Myocyte (in vitro differentiated cells): ENCODE results near the gene CAPN9. TPM values are rescaled to one million over a fixed set of nuclear protein-coding genes. Genes with fewer than 3 reads are reported as not detected.
"Not testable (repeated sequence)": the region's sequence is repeated elsewhere in the genome, so short reads cannot be mapped to it uniquely, and the experiment has no call there.

Source experiments
- DNase-seq: peaks from one replicate; pipeline ENCODE4 v3.0.0-alpha.2; 2012; ENCODE audit warnings: low read depth
- polyA plus RNA-seq: library from polyadenylated mRNA; unstranded; fragments of >200 nt; gene quantifications from one replicate; pipeline ENCODE4 v1.2.1, GENCODE V29; 2012; ENCODE audit warnings: missing spikeins
- total RNA-seq: library from RNA; depleted of rRNA; stranded (reverse); fragments of >200 nt; gene quantifications from 2 replicates; pipeline ENCODE4 v1.2.3, GENCODE V29; 2014

Gene CAPN9
- 0.05 TPM in 1 of 2 replicates, not detected in the other for total RNA-seq
- 0.24 TPM for polyA plus RNA-seq

DNA sequence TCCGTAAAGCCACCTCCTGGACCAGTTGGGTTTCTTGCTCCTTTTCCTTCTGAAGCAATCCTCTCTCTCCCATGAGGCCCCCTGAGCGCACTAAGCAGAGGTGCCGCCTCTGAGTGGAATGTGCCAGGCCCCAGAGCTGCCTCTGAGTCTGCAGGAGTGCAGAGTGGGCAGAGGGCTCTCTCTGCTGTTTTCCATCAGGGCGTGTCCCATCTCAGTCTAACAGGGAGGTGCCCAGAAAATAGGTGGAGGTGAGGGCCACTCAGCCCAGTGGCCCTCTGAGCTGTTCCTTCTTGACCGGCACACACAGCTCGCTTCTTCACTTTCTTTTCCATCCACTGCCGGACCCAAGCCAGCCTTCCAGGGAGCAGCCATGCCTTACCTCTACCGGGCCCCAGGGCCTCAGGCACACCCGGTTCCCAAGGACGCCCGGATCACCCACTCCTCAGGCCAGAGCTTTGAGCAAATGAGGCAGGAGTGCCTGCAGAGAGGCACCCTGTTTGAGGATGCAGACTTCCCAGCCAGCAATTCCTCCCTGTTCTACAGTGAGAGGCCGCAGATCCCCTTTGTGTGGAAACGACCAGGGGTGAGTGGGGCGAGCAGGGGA is at the start of gene CAPN9:
Gene CAPN9, plus strand, starts transcription at position 262 of the 604 bp plus-strand sequence. Its CDS starts 109 bp downstream, at position 371.
- no peak for DNase-seq

- no peak for DNase-seq
Measured at GRCh38 chr1:230698130-230698529, 49.1 kb upstream of the CAPN9 start.

DNA sequence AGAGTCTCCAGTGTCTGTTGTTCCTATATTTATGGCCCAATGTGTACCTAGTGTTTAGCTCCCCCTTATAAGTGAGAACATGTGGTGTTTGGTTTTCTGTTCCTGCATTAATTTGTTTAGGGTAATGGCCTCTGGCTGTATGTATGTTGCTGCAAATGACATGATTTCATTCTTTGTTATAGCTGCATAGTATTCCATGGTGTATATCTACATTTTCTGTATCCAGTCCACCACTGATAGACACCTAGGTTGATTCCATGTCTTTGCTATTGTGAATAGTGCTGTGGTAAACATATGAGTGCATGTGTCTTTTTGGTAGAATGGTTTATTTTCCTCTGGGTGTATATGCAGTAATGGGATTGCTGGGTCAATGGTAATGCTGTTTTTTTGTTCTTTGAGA is 48.2 kb upstream of the CAPN9 start:
- DNase-seq = not testable (repeated sequence)

- DNase-seq = no peak
Measured at GRCh38 chr1:230699716-230700115, 47.5 kb upstream of the CAPN9 start.

DNA sequence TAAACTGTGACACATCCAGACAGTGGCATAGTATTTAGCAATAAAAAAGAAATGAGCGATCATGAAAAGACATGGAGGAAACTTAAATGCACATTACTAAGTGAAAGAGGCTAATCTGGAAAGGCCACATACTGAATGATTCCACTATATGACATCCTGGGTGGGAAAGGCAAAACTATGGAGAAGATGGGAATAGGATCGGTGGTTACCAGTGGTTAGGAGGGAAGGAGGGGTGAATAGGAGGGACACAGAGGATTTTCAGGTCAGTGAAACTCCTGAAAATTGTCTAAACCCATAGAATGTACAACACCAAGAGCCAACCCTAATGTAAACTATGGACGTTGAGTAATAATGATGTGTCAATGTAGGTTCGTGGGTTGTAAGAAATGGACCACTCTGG is 47.1 kb upstream of the CAPN9 start:
- DNase-seq = no peak

DNA sequence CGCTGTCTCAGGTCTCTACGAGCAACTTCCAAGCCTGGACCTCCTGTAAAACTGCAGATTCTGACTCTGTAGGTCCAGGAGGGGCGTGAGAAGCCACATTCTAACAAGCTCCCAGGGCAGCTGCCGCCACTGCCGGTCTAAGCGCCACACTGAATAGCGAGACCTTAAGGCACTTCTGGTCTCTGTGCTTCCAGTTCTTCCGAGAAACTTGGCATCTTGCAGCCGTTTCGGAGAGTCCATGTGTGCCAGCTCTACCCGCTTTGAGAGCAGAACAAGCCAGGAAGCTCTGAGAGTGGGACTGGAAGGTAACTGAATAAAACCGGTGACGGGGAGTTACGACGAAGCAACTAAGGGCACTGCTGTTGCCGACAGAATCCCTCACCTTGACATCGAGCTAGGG is 45.8 kb upstream of the CAPN9 start:
- peak; percentile 20 for DNase-seq

DNA sequence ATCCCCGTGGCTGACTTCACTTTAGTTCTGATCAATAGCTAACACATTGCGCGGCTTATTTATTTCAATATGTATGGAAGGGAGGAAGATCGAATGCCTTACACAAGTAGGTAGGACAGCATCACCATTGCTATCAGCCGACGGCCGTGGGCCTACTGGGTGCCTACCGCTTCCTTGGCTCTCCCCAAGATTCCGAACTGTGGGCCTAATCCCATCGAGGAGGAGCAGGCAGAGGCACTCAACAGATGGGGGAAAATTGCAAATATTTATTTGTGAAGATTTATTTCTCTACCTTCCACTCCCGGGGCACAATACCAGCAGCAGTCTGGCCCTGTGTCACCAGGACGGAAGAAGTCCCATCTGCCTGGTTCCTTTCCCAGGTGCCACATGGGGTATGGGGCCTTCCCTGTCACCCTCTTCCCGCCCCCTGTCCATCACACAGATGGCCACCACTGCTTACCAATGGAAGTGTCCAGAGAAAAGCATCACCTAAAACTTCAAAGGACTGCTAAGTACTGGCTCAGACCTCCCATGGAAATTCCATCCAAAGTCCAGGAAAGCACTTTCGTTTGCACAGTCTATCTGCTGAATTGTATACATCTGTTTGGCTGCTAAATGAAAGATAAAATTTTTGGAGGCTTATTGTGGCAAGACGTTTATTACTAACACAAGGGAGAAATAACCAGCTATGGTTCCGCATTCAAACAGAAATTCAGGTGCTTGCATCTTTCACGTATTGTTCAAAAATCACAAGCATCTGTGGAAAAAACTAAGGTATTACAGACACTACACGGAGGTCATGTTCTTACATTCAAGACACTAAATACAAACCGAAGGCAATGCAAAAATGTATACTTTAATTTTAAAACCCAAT is 45.1 kb upstream of the CAPN9 start:
- no peak for DNase-seq

DNA sequence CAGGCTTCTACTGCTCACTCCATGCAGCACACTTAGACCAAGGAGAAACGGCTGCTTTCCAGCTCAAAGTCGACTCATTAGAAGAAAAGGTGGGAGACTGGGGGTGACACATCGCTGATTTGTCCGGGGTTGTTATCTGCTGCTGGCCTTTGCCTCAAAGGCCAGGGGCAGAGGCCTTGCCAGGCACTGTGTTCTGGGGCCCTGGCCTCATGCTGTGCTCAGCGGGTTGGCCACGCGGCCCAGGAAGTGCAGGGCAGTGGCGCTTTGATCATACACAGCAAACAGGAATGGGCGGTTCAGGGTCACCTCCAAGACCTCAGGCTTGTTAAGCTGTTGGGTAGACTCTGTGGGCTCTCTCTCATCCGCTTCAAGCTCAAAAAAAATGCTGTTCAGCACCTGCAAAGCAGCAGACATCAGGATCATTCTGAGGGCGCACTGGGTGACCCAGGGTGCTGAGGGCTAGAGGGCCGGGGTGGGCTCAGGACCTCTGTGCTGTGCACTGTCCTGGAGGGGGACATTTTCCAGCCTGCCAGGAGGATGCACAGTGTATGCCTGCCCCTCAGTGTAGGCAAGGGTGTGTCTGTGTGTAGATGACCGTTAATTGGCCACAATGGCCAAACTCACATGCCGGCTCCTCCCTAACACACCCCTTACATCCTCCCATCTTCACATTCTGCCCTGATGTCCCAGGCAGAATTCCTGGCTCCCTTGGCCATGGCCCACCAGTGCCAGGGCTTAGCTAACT is 44.1 kb upstream of the CAPN9 start:
- no peak for DNase-seq

- DNase-seq = no peak
Measured at GRCh38 chr1:230703679-230704385, 43.4 kb upstream of the CAPN9 start.

- DNase-seq = no peak
Measured at GRCh38 chr1:230704830-230705229, 42.4 kb upstream of the CAPN9 start.

GRCh38 chr1:230705289-230706019 is 41.7 kb upstream of the CAPN9 start:
- no peak for DNase-seq

DNA sequence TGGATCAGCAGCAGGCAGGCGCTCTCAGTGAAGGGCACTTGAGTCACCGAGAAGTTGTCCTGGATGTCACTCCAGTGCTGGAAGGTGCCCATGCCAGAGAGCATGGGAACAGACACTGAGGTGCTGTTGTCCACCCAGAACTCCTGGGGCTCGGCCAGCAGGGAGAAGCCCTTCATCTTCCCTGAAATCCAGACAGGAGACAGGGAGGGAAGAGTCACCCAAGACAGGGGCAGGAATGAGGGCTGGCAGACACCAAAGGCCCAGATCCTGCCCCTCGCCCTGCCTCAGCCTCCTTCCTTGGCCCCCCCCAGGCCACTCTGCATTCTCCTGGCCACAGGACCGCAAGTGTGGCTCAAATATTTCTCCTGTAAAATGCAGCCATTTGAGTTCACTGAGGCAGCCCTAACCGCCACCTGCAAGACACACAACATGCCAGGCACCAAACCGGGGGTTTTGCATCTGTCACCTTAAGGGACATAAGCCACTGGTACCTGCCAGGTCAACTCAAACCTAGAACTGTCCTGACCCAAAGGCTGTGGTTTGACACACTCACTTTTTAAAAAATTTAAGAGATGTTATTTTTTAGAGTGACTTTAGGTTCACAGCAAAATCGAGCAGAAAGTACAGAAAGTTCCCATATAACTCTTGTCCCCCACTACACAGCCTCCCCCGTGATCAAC is 41.0 kb upstream of the CAPN9 start:
- no peak for DNase-seq

GRCh38 chr1:230706887-230707731 is 40.1 kb upstream of the CAPN9 start:
- no peak for DNase-seq

DNA sequence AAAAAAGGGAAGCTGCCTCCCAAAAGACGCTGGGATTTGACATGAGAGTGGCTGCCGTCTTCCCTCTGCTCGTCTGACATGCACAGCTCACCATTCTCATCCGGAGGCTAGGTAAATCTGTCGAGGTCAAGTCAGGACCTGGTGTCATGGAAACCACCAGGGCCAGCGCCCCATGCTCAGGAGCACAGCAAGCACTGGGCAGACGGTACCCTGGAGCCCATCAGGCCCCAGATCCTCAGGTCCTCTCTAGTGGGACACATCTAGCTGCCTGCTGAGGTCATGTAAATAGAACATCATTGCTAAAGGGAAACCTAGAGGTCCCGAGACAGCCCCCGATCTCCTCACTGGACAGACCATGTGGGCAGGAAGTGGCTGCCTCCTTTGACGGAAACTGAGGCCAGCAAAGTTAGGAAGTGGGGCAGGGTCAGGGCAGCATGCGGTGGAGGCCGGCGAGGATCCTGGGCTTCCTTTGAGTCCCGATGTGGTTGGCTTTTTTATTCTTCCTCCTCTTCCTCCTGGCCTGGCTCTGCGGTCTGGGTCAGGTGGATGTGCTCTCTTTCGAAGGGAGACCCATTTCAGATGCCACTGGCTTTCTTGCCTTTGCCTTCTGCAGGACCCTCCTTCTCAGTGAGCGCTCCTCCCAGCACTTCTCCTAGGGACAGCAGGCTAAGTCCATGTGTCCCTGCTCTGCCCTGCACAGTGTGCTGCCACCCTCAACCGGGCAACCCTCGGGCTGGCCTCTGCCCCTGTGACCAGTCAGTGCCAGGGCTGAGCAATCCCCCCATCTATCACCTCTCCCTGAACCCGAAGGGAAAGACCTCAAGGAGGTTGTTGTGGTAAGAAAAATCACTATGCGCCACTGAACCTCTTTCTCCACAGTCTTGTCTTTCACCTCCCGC is 39.2 kb upstream of the CAPN9 start:
- DNase-seq = no peak

- no peak for DNase-seq
Measured at GRCh38 chr1:230708631-230709580, 38.3 kb upstream of the CAPN9 start.

DNA sequence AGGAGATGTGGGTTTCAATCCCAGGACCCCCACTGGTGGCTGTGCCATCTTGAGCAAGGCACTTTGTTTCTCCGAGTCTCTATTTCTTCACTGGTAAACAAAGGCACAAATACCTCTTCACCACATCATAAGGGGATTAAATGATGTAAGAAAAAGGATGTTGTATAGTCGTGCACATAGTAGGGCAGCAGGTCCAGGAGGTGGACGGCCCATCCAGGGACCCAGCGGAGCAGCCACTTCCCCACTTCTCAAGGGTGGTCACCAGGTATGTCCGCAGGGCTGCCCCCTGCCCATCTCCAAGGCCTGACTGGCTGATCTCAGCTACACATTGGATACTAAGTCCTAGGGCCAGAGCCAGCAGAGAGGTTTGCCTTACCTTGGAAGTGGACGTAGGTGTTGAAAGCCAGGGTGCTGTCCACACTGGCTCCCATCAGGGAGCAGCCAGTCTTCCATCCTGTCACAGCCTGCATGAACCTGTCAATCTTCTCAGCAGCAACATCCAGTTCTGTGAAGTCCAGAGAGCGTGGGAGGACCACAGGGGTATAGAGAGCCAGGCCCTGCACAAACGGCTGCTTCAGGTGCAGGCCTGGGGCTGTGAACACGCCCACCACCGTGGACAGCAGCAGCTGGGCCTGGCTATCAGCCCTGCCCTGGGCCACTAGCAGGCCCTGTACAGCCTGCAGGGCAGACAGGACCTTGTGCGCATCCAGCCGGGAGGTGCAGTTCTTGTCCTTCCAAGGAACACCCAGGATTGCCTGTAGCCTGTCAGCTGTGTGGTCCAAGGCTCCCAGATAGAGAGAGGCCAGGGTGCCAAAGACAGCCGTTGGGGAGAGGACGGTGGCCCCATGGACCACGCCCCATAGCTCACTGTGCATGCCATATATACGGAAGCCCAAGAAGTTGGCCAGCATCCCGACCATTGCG is 37.3 kb upstream of the CAPN9 start:
- no peak for DNase-seq
